ENCODE results near the gene MPDZ. TPM values are rescaled to one million over a fixed set of nuclear protein-coding genes. Genes with fewer than 3 reads are reported as not detected.

Gene MPDZ
- total RNA-seq, 1 experiment from 2014 or later, result 15.3 TPM

GRCh38 chr9:13292782-13293181, 13.3 kb upstream of the MPDZ start:
- CTCF ChIA-PET, result no interaction called here
- Histone ChIP-seq H3K36me3 (ENCODE audit: low read depth) (no peaks in the 10 kb centered on the region), H4K20me1 (ENCODE audit: insufficient read depth) (no peaks in the 10 kb centered on the region)

GRCh38 chr9:13292158-13292557, 12.7 kb upstream of the MPDZ start:
- DNase-seq, result no peak
- BruUV-seq (replicated peaks), result no TSS peak
- intact Hi-C loops (cut with micrococcal nuclease; ENCODE audit: unreplicated experiment), result no loop called here
- ChIA-PET POLR2A (ENCODE audit: unreplicated experiment) (no interaction called here), CTCF (no interaction called here)
- Histone ChIP-seq H3K4me2 (no peak overlapping the region), H4K20me1 (ENCODE audit: insufficient read depth) (no peaks in the 10 kb centered on the region), H3F3A (ENCODE audit: insufficient read depth, low read depth) (no peaks in the 10 kb centered on the region), H3K27ac (no peak overlapping the region), H3K4me1 (replicated peaks; ENCODE audit: insufficient read depth) (no peaks in the 10 kb centered on the region), H3K9me3 (ENCODE audit: insufficient read depth, low read depth) (no peaks in the 10 kb centered on the region), H3K79me2 (ENCODE audit: low read depth) (no peaks in the 10 kb centered on the region), H3K36me3 (ENCODE audit: low read depth) (no peaks in the 10 kb centered on the region), H3K9me2 (ENCODE audit: insufficient read depth) (no peaks in the 10 kb centered on the region), H3K27me3 (ENCODE audit: insufficient read depth, low read depth) (no peaks in the 10 kb centered on the region), H2AFZ (no peak overlapping the region), H3K4me3 (no peak overlapping the region)
- TF ChIP-seq EZH2 (IDR thresholded peaks at IDR 0.05; ENCODE audit: low read depth) (no peak), CTCF (conservative IDR thresholded peaks at IDR 0.05) (no peak)

More at GRCh38 chr9:13292782-13293181, 13.3 kb upstream of the MPDZ start:
- Histone ChIP-seq H3K79me2 (ENCODE audit: low read depth) (no peaks in the 10 kb centered on the region), H3K4me2 (no peak overlapping the region), H2AFZ (no peak overlapping the region), H3K27ac (no peak overlapping the region), H3K27me3 (ENCODE audit: insufficient read depth, low read depth) (no peaks in the 10 kb centered on the region), H3K9me2 (ENCODE audit: insufficient read depth) (no peaks in the 10 kb centered on the region), H3K4me3 (no peak overlapping the region), H3K9me3 (ENCODE audit: insufficient read depth, low read depth) (no peaks in the 10 kb centered on the region), H3F3A (ENCODE audit: insufficient read depth, low read depth) (no peaks in the 10 kb centered on the region), H3K4me1 (replicated peaks; ENCODE audit: insufficient read depth) (no peaks in the 10 kb centered on the region)
- DNase-seq, result no peak
- intact Hi-C loops (cut with micrococcal nuclease; ENCODE audit: unreplicated experiment), result no loop called here
- TF ChIP-seq CTCF (conservative IDR thresholded peaks at IDR 0.05), result no peak
- TF ChIP-seq EZH2 (IDR thresholded peaks at IDR 0.05; ENCODE audit: low read depth), result no peak
- POLR2A ChIA-PET (ENCODE audit: unreplicated experiment), result no interaction called here
- no TSS peak for BruUV-seq (replicated peaks)

GRCh38 chr9:13291718-13292117, 12.2 kb upstream of the MPDZ start:
- ChIA-PET CTCF (no interaction called here), POLR2A (ENCODE audit: unreplicated experiment) (no interaction called here)
- H3K9me2 ChIP-seq (ENCODE audit: insufficient read depth), result no peaks in the 10 kb centered on the region
- no peaks in the 10 kb centered on the region for H3K27me3 ChIP-seq (ENCODE audit: insufficient read depth, low read depth)
- no peaks in the 10 kb centered on the region for H4K20me1 ChIP-seq (ENCODE audit: insufficient read depth)
- no peaks in the 10 kb centered on the region for H3F3A ChIP-seq (ENCODE audit: insufficient read depth, low read depth)
- intact Hi-C loops (cut with micrococcal nuclease; ENCODE audit: unreplicated experiment), result no loop called here
- no peak overlapping the region for H3K4me3 ChIP-seq
- H3K9me3 ChIP-seq (ENCODE audit: insufficient read depth, low read depth), result no peaks in the 10 kb centered on the region
- H2AFZ ChIP-seq, result no peak overlapping the region
- H3K36me3 ChIP-seq (ENCODE audit: low read depth), result no peaks in the 10 kb centered on the region
- no TSS peak for BruUV-seq (replicated peaks)
- H3K4me1 ChIP-seq (replicated peaks; ENCODE audit: insufficient read depth), result no peaks in the 10 kb centered on the region
- H3K27ac ChIP-seq, result no peak overlapping the region
- TF ChIP-seq CTCF (conservative IDR thresholded peaks at IDR 0.05) (no peak), EZH2 (IDR thresholded peaks at IDR 0.05; ENCODE audit: low read depth) (no peak)
- no peak overlapping the region for H3K4me2 ChIP-seq
- no peaks in the 10 kb centered on the region for H3K79me2 ChIP-seq (ENCODE audit: low read depth)
- DNase-seq, result no peak
